K562 (cell line): Measurements from ENCODE around the gene RFC5. TPM values are rescaled to one million over a fixed set of nuclear protein-coding genes. Genes with fewer than 3 reads are reported as not detected.

Source experiments
- ATAC-seq: fragments of 200-7000 bp; cut with Tn5 transposase; 3 replicates; pipeline ENCODE4 v1.9.1; 2020; ENCODE audit warnings: moderate library complexity
- BruUV-seq: library from RNA; stranded (reverse); fragments of 400-500 nt; replicated peaks from 2 replicates; lab custom pipeline; 2021; lab: Mats Ljungman, UMichigan
- CTCF ChIA-PET: fragments of 300-600 bp; formaldehyde crosslinking; extraction: SDS; loops from one replicate; lab custom pipeline; 2021; ENCODE audit warnings: low intra/inter-chr PET ratio; lab: Yijun Ruan, JAX
- POLR2A ChIA-PET: fragments of 300-600, 350-650 bp; sonication (Branson Sonifier 250); formaldehyde crosslinking; extraction: SDS; loops from one replicate; lab custom pipeline; 2021; ENCODE audit warnings: antibody characterized with exemption, inconsistent platforms; lab: Yijun Ruan, JAX
- DNase-seq, 4 experiments: peaks; one replicate each; pipeline versions ENCODE4 v3.0.0 to v3.0.0-alpha.2; 2011 to 2018; ENCODE audit warnings: low spot score in 3 of 4, mixed read lengths in 3 of 4; ENCODE audit errors: extremely low read depth in 1 of 4
- FAIRE-seq: peaks from 2 replicates; lab custom pipeline; 2011; peaks lifted over from hg19 to GRCh38; lab: Jason Lieb, UNC
- H2AFZ ChIP-seq: 2 replicates; pipeline ENCODE4 v1.6.0; 2011; ENCODE audit warnings: low read depth, low read length, control low read depth, inconsistent platforms
- H3K27ac ChIP-seq: fragments of 200-600 bp; 3 replicates; pipeline ENCODE4 v1.8.0; 2011; ENCODE audit warnings: low read depth, mild to moderate bottlenecking, control low read depth, inconsistent platforms, low read length, moderate library complexity, mixed read lengths; ENCODE audit errors: extremely low read depth
- H3K27me3 ChIP-seq, 2 experiments: fragments of 300-600 bp in 1 of 2; 2 replicates in 1 of 2; 3 replicates in 1 of 2; pipeline versions ENCODE4 v1.6.0 to v1.8.0; 2011; ENCODE audit warnings: inconsistent platforms in 2 of 2, low read length in 2 of 2, mild to moderate bottlenecking in 1 of 2, mixed read lengths in 1 of 2, moderate library complexity in 1 of 2; ENCODE audit not compliant: control insufficient read depth in 2 of 2, insufficient read depth in 2 of 2
- H3K36me3 ChIP-seq: fragments of 300-600 bp; 3 replicates; pipeline ENCODE4 v1.8.0; 2011; ENCODE audit warnings: mild to moderate bottlenecking, low read length, inconsistent platforms; ENCODE audit not compliant: control insufficient read depth, insufficient read depth
- H3K4me1 ChIP-seq, 2 experiments: fragments of 200-600 bp in 1 of 2; replicated peaks in 1 of 2; 2 replicates in 1 of 2; 3 replicates in 1 of 2; pipeline versions ENCODE4 v1.5.1 to v1.8.0; 2011; ENCODE audit warnings: inconsistent platforms in 2 of 2, low read length in 2 of 2, mild to moderate bottlenecking in 1 of 2, mixed read lengths in 1 of 2, moderate library complexity in 1 of 2; ENCODE audit not compliant: control insufficient read depth in 2 of 2, insufficient read depth in 2 of 2
- H3K4me2 ChIP-seq: 2 replicates; pipeline ENCODE4 v1.6.1; 2011; ENCODE audit warnings: low read length, control low read depth, inconsistent platforms, mixed read lengths; ENCODE audit not compliant: insufficient read depth
- H3K4me3 ChIP-seq: fragments of 200-600 bp; sonication (generic), shearing (Covaris generic); 2 replicates; pipeline ENCODE4 v1.5.1; 2016; ENCODE audit warnings: control low read depth, inconsistent platforms
- H3K79me2 ChIP-seq: fragments of 200-600 bp; 3 replicates; pipeline ENCODE4 v1.8.0; 2011; ENCODE audit warnings: low read length, inconsistent platforms; ENCODE audit not compliant: control insufficient read depth, insufficient read depth
- H3K9ac ChIP-seq, 2 experiments: 2 replicates each; pipeline versions ENCODE4 v1.6.0 to v1.6.1; 2011; ENCODE audit warnings: low read depth in 2 of 2, low read length in 2 of 2, control low read depth in 1 of 2, inconsistent platforms in 1 of 2, mild to moderate bottlenecking in 1 of 2, mixed read lengths in 1 of 2; ENCODE audit not compliant: insufficient read depth in 1 of 2
- H3K9me1 ChIP-seq: one replicate; pipeline ENCODE4 v1.6.0; 2011; ENCODE audit warnings: inconsistent platforms, mild to moderate bottlenecking, low read length, moderate library complexity; ENCODE audit not compliant: control insufficient read depth, insufficient read depth
- H3K9me3 ChIP-seq: replicated peaks from 2 replicates; pipeline ENCODE4 v1.5.1; 2011; ENCODE audit warnings: low read depth, low read length, inconsistent platforms; ENCODE audit not compliant: control insufficient read depth, insufficient read depth
- H4K20me1 ChIP-seq: replicated peaks from 2 replicates; pipeline ENCODE4 v1.6.1; 2011; ENCODE audit warnings: low read length, inconsistent platforms, mixed read lengths; ENCODE audit not compliant: control insufficient read depth, insufficient read depth
- ARHGAP35 ChIP-seq: fragments of 450-650 bp; IDR thresholded peaks from 2 replicates; pipeline ENCODE4 v1.6.1; 2018; ENCODE audit not compliant: partially characterized antibody
- ARNT ChIP-seq, 2 experiments: fragments of 450-650 bp; IDR thresholded peaks; 2 replicates each; pipeline ENCODE4 v1.6.1; 2016; ENCODE audit warnings: mild to moderate bottlenecking in 1 of 2
- CREBBP ChIP-seq: IDR thresholded peaks from one replicate; pipeline ENCODE4 v1.6.1; 2012; ENCODE audit warnings: low read depth, mild to moderate bottlenecking, control low read depth, inconsistent platforms, low read length
- L3MBTL2 ChIP-seq: fragments of 450-650 bp; IDR thresholded peaks from 2 replicates; pipeline ENCODE4 v1.6.1; 2016; ENCODE audit warnings: mild to moderate bottlenecking, moderate library complexity
- NCOA2 ChIP-seq, 2 experiments: fragments of 450-650 bp; IDR thresholded peaks; 2 replicates each; pipeline ENCODE4 v1.6.1; 2018; ENCODE audit warnings: mild to moderate bottlenecking in 2 of 2, moderate library complexity in 1 of 2; ENCODE audit not compliant: partially characterized antibody in 2 of 2
- ZNF316 ChIP-seq: fragments of 450-650 bp; IDR thresholded peaks from 2 replicates; pipeline ENCODE4 v1.6.1; 2016
- WGBS: fragments of 100-300 bp; shearing (Covaris generic); methylation state at CpG from one replicate; pipeline ENCODE4 v1.1.6; 2016; ENCODE audit warnings: low coverage, mixed read lengths; ENCODE audit not compliant: insufficient coverage; ENCODE audit errors: missing lambda C conversion rate; 5-methylcytosine and 5-hydroxymethylcytosine counted together
- in situ Hi-C: fragments of 300-500 bp; cut with MboI; formaldehyde crosslinking; loops from 4 replicates; pipeline ENCODE4 v1.15.0; 2018; ENCODE audit warnings: inconsistent platforms, mixed read lengths
- intact Hi-C: fragments of 100-400 bp; cut with micrococcal nuclease; formaldehyde crosslinking; loops from 2 replicates; pipeline ENCODE4 v1.14.2; 2022
- polyA plus RNA-seq, 8 experiments: library from polyadenylated mRNA; depleted of rRNA in 4 of 8; stranded (reverse) in 5 of 8; unstranded in 3 of 8; fragments of >200 nt; fragmentation: Nextera tagmentation in 2 of 8; fragmentation: Illumina TruSeq in 1 of 8; extraction: Ambion mirVana in 2 of 8; extraction: Trizol in 1 of 8; gene quantifications; 2 replicates each; pipeline versions ENCODE4 v1.2.1 to v1.2.3, GENCODE V29; 2011 to 2014; ENCODE audit warnings: inconsistent platforms in 1 of 8, missing spikeins in 1 of 8
- total RNA-seq, 7 experiments: library from RNA; depleted of rRNA in 6 of 7; stranded (reverse); fragments of >200 nt in 6 of 7; fragmentation: Illumina TruSeq in 2 of 7; extraction: Trizol in 2 of 7; gene quantifications; 2 replicates each; pipeline versions ENCODE4 v1.2.1 to v1.2.3, GENCODE V29; 2011 to 2021; ENCODE audit warnings: low replicate concordance in 1 of 7
- TF ChIP-seq, protein P1 (sequence below): sonication (generic); formaldehyde crosslinking; IDR thresholded peaks from 2 replicates; pipeline ENCODE4 v1.8.1; 2023; ENCODE audit warnings: missing genetic modification reagents, mild to moderate bottlenecking, borderline replicate concordance
- TF ChIP-seq, protein P2 (sequence below): fragments of 250-450 bp; sonication (Bioruptor Pico); IDR thresholded peaks from 2 replicates; pipeline ENCODE4 v1.4.0; 2020; ENCODE audit warnings: mild to moderate bottlenecking, moderate library complexity, borderline replicate concordance

The RFC5 gene
- total and polyA plus RNA-seq, 9 of the 15 experiments (the other 6 are each of a cell fraction or from before 2014, with no cell fraction given), result 61.8 to 189 (median 92.9) TPM

DNA sequence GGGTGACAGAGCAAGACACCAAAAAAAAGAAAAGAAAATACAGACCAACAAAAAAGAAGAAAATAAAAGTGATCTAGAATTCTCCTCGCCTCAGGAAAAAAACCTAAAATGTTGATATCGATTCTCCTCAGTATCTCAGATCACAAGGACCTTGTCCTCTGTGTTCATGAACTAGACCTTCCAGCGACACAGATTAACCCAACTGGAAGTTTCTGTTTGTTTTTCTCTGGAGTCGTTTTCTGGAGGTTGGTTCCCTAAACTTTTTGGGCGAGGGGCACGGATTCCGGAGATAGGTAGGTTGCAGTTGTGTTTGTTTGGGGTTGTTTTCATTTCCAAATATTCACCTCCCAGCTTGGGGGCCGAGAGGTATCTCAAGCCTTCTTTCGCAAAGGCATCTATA lies 559 bp upstream of the RFC5 start:
- WGBS, result 20% methylated on average over 9 of the region's 9 CpGs
- no peak for DNase-seq
- POLR2A ChIA-PET, result interaction anchor here (0.5 to 2.0 kb wide), 3 partner anchors 12 to 1485 kb away, joined by 4 to 13 read pairs (median 4); no protein-coding TSS in a partner anchor
- Histone ChIP-seq H4K20me1 (no peaks in the 10 kb centered on the region), H3K36me3 (peaks cover 36% of the 10 kb centered on the region), H3K4me3 (peak overlapping the region; percentile 57), H3K9me3 (no peaks in the 10 kb centered on the region), H3K4me2 (peak overlapping the region; percentile 85), H3K9me1 (no peaks in the 10 kb centered on the region), H2AFZ (peak overlapping the region; percentile 83), H3K4me1 (peaks cover 16 to 25% of the 10 kb centered on the region in 2 experiments), H3K9ac (peak overlapping the region in 1 of 2 experiments; percentile 92; a peak in 1 of 4 replicates), H3K27me3 (no peaks in the 10 kb centered on the region), H3K79me2 (peaks cover 42% of the 10 kb centered on the region), H3K27ac (no peak overlapping the region)
- intact Hi-C loops (no loop called here), in situ Hi-C loops (no loop called here)
- no peak for TF ChIP-seq L3MBTL2
- TF ChIP-seq ARNT (IDR thresholded peaks at IDR 0.05), result 0 out of 4 replicates have a peak, but pooled peaks of 1 of the 2 experiments have one; percentile 54
- ATAC-seq, result no peak
- no TSS peak for BruUV-seq
- CTCF ChIA-PET, result interaction anchor here (0.7 kb wide), 1 partner anchor 380 kb away, joined by 3 read pairs; no protein-coding TSS in a partner anchor
- no peak for FAIRE-seq

DNA sequence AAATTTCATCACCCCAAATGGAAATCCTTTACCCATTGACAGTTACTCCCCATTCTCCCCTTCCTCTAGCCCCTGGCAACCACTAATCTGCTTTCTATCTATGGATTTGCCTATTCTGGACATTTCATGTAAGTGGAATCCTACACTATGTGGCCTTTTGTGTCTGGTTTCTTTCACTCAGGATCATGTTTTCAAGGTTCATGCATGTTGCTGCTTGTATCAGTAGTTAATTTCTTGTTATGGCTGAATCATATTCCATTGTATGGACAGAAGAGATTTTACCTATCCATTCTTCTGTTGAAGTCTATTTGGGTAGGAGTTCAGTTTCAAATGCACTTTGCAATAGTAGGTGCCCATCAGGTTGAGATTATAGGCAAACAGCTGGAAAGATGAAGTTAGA lies 1.4 kb downstream of the RFC5 start:
- Histone ChIP-seq H3K4me1 (peaks cover 13 to 33% of the 10 kb centered on the region in 2 experiments), H3K4me3 (peak overlapping the region; percentile 57), H3K79me2 (peaks cover 42% of the 10 kb centered on the region), H3K9me3 (no peaks in the 10 kb centered on the region), H3K9me1 (no peaks in the 10 kb centered on the region), H3K27me3 (no peaks in the 10 kb centered on the region), H3K4me2 (peak overlapping the region; percentile 85), H2AFZ (no peak overlapping the region), H3K36me3 (peaks cover 54% of the 10 kb centered on the region), H4K20me1 (no peaks in the 10 kb centered on the region), H3K9ac (peak overlapping the region in 1 of 2 experiments; percentile 92; a peak in 2 of 4 replicates), H3K27ac (peak overlapping the region; percentile 87; the same call in 2 of the 3 replicates)
- no peak for ATAC-seq
- CTCF ChIA-PET, result no interaction called here
- no peak for FAIRE-seq
- intact Hi-C loops, result no loop called here
- in situ Hi-C loops, result no loop called here
- POLR2A ChIA-PET, result interaction anchor here (0.7 to 2.0 kb wide), 4 partner anchors 8 to 32 kb away, joined by 3 to 13 read pairs (median 4); no protein-coding TSS in a partner anchor
- BruUV-seq, result no TSS peak
- no peak for DNase-seq
- TF ChIP-seq NCOA2 (IDR thresholded peaks at IDR 0.05; ENCODE audit: partially characterized antibody in 2 of 2) (no peak), ARHGAP35 (no peak), CREBBP (no peak), ZNF316 (no peak)
- TF ChIP-seq, protein P1, sequence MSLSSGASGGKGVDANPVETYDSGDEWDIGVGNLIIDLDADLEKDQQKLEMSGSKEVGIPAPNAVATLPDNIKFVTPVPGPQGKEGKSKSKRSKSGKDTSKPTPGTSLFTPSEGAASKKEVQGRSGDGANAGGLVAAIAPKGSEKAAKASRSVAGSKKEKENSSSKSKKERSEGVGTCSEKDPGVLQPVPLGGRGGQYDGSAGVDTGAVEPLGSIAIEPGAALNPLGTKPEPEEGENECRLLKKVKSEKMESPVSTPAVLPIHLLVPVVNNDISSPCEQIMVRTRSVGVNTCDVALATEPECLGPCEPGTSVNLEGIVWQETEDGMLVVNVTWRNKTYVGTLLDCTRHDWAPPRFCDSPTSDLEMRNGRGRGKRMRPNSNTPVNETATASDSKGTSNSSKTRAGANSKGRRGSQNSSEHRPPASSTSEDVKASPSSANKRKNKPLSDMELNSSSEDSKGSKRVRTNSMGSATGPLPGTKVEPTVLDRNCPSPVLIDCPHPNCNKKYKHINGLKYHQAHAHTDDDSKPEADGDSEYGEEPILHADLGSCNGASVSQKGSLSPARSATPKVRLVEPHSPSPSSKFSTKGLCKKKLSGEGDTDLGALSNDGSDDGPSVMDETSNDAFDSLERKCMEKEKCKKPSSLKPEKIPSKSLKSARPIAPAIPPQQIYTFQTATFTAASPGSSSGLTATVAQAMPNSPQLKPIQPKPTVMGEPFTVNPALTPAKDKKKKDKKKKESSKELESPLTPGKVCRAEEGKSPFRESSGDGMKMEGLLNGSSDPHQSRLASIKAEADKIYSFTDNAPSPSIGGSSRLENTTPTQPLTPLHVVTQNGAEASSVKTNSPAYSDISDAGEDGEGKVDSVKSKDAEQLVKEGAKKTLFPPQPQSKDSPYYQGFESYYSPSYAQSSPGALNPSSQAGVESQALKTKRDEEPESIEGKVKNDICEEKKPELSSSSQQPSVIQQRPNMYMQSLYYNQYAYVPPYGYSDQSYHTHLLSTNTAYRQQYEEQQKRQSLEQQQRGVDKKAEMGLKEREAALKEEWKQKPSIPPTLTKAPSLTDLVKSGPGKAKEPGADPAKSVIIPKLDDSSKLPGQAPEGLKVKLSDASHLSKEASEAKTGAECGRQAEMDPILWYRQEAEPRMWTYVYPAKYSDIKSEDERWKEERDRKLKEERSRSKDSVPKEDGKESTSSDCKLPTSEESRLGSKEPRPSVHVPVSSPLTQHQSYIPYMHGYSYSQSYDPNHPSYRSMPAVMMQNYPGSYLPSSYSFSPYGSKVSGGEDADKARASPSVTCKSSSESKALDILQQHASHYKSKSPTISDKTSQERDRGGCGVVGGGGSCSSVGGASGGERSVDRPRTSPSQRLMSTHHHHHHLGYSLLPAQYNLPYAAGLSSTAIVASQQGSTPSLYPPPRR (CRISPR knock-in tag), result no peak
- TF ChIP-seq, protein P2, sequence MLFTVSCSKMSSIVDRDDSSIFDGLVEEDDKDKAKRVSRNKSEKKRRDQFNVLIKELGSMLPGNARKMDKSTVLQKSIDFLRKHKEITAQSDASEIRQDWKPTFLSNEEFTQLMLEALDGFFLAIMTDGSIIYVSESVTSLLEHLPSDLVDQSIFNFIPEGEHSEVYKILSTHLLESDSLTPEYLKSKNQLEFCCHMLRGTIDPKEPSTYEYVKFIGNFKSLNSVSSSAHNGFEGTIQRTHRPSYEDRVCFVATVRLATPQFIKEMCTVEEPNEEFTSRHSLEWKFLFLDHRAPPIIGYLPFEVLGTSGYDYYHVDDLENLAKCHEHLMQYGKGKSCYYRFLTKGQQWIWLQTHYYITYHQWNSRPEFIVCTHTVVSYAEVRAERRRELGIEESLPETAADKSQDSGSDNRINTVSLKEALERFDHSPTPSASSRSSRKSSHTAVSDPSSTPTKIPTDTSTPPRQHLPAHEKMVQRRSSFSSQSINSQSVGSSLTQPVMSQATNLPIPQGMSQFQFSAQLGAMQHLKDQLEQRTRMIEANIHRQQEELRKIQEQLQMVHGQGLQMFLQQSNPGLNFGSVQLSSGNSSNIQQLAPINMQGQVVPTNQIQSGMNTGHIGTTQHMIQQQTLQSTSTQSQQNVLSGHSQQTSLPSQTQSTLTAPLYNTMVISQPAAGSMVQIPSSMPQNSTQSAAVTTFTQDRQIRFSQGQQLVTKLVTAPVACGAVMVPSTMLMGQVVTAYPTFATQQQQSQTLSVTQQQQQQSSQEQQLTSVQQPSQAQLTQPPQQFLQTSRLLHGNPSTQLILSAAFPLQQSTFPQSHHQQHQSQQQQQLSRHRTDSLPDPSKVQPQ (CRISPR knock-in tag), result no peak
